GM10266 (cell line): ENCODE results near the gene GPSM1.
A peak's percentile ranks its signal among the peaks of the same experiment; 100 is the strongest.

ENCODE experiments used
- DNase-seq: peaks from one replicate; pipeline ENCODE4 v3.0.0; 2012; ENCODE audit errors: extremely low spot score
- CTCF ChIP-seq: IDR thresholded peaks from 2 replicates; pipeline ENCODE4 v1.5.1; 2012; ENCODE audit warnings: mild to moderate bottlenecking, low read depth; ENCODE audit not compliant: control insufficient read depth, insufficient read depth; ENCODE audit errors: missing control alignments

GPSM1 gene

GRCh38 chr9:136310273-136311030 is 16.9 kb upstream of the GPSM1 start:
- DNase-seq: no peak
- no peak for TF ChIP-seq CTCF

- DNase-seq: no peak
Measured at GRCh38 chr9:136311051-136312008, 16.0 kb upstream of the GPSM1 start.

GRCh38 chr9:136312009-136312375 is 15.3 kb upstream of the GPSM1 start:
- TF ChIP-seq CTCF: no peak
- no peak for DNase-seq

More at GRCh38 chr9:136311051-136312008, 16.0 kb upstream of the GPSM1 start:
- TF ChIP-seq CTCF: no peak

GRCh38 chr9:136312436-136312835 is 14.9 kb upstream of the GPSM1 start:
- TF ChIP-seq CTCF: peak; percentile 58
- peak; percentile 74 for DNase-seq

- TF ChIP-seq CTCF: no peak
- DNase-seq: no peak
Measured at GRCh38 chr9:136313111-136314055, 14.0 kb upstream of the GPSM1 start.

- no peak for DNase-seq
- no peak for TF ChIP-seq CTCF
Measured at GRCh38 chr9:136314056-136314416, 13.3 kb upstream of the GPSM1 start.
